HG03575 (cell line): ENCODE results near the gene ZNF394.
"Not testable (repeated sequence)": the region's sequence is repeated elsewhere in the genome, so short reads cannot be mapped to it uniquely, and the experiment has no call there.

Source experiments
- ATAC-seq: cut with Tn5 transposase; IDR thresholded peaks from one replicate; pipeline ENCODE4 v1.9.1; 2021; ENCODE audit not compliant: unreplicated experiment, insufficient number of reproducible peaks, low FRiP score; ENCODE audit errors: extremely low read depth

The ZNF394 gene

GRCh38 chr7:99499721-99500636 lies at the start of gene ZNF394:
ZNF394 (minus strand) TSS chr7:99500281; CDS start chr7:99500093, 188 bp downstream.
- no peak for ATAC-seq

GRCh38 chr7:99549545-99549944 lies 49.5 kb upstream of the ZNF394 start:
- not testable (repeated sequence) for ATAC-seq

DNA sequence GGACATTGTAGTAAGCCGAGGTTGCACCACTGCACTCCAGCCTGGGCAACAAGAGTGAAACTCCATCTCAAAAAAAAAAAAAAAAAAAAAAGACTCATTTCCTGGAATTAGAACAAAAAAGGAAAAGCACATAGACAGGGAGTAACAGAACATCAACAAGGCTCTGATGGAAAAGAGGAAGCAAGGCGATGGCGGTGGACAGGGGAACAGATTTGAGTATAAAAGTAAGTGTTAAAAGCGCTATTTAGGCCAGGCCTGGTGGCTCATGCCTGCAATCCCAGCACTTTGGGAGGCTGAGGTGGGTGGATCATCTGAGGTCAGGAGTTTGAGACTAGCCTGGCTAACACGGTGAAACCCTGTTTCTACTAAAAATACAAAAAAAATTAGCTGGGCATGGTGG lies 45.2 kb upstream of the ZNF394 start:
- not testable (repeated sequence) for ATAC-seq

GRCh38 chr7:99543916-99544315 lies 43.8 kb upstream of the ZNF394 start:
- no peak for ATAC-seq

DNA sequence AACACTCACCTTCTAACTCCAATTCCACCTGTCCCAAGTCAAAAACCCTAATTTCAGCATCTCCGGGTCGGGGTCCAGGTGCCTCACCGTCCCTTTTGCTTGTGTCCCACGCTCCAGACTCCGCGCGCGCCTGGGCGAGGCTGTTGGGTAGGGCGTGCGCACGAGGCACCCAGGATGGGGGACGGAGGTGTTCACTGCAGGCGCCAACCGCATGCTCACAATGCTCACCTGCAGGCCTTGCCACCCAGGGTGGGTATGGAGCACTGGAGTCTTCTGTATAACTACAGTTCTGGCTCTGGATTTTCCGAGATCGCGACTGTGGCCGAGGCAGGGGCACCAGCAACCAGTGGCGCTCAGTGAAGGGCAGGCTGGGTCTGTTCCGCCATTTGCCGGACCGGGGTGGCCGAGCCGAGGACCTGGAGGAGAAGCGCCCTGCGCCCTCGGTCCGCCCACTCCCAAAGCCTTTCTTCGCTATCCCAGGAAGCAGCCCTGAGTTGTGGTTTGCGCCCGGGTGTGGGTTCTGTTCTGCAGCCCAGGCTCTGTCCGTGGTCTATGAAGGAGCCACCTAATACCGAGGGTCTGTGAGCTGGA lies 43.1 kb upstream of the ZNF394 start:
- no peak for ATAC-seq

GRCh38 chr7:99541212-99541611 lies 41.1 kb upstream of the ZNF394 start:
- ATAC-seq, result no peak

DNA sequence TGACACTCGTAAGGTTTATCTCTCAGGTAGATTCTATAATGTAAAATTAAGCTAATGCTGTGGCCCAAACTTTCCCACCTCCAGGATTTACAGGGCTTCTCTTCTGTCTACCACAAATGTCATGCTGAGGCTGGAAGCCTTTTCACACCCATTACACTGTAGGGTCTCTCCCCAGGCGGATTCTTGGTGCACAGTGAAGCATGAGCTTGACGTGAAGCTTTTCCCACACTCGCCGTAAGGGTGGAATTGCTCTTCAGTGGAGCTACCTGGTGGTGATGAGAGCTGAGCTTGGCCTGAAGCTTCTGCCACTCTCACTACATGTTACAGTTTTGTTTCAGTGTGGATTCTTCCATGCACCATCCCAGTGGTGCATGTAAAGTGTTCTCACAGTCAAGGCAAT lies 40.5 kb upstream of the ZNF394 start:
- no peak for ATAC-seq

DNA sequence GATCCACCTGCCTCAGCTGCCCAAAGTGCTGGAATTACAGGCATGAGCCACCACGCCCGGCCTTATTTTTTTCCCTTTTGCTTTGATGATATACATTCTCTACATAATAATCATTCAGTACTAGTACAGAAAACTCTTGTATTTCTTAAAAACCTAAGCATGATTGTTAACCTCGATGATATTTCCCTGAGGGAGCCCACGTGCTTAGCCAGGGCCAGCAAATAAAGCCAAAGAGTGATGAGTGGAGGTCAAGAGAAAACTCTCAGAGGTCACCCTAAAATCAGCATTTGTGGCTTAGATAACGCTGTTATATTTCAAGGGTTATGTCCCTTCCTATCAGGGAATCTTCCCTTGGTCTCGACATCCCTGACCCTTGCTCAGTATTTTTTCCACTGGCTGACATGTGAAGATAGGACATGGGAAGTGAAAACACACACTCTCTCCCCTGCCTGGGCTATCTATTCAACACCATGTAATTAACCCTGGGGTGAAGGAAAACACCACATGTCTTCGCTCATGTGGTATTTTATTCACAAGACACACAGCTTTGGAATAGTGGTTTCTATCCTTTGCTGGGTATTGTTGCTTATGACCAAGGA lies 39.2 kb upstream of the ZNF394 start:
- no peak for ATAC-seq

GRCh38 chr7:99535667-99536066 lies 35.6 kb upstream of the ZNF394 start:
- ATAC-seq, result no peak

DNA sequence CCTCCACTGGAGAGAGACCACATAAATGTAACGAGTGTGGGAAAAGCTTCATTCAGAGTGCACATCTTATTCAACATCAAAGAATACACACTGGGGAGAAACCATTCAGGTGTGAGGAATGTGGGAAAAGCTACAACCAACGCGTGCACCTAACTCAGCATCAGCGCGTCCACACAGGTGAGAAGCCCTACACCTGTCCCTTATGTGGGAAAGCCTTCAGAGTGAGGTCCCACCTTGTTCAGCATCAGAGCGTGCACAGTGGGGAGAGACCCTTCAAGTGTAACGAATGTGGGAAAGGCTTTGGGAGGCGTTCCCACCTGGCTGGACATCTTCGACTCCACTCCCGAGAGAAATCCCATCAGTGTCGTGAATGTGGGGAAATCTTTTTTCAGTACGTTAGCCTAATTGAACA lies 31.3 kb upstream of the ZNF394 start:
- ATAC-seq, result no peak

- ATAC-seq, result no peak
These were observed 25.8 kb upstream of the ZNF394 start for GRCh38 chr7:99525713-99526440.

DNA sequence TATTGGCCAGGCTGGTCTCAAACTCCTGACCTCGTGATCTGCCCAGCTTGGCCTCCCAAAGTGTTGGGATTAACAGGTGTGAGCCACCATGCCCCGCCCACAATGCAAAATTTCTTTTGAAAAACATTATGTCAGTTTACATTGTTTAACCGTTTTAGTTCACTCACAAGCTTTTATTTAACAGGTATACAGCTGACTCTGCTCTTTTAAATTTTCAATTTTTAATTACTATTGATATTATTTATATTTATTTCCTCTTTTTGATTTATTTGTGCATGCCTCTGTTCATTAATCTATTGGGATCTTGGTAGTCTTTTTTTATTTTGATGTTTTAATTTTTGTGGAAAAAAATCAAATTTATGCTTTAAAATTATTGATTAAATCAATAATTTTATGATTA lies 21.3 kb upstream of the ZNF394 start:
- ATAC-seq, result no peak

- ATAC-seq, result no peak
These were observed 14.0 kb upstream of the ZNF394 start for GRCh38 chr7:99514050-99514449.

DNA sequence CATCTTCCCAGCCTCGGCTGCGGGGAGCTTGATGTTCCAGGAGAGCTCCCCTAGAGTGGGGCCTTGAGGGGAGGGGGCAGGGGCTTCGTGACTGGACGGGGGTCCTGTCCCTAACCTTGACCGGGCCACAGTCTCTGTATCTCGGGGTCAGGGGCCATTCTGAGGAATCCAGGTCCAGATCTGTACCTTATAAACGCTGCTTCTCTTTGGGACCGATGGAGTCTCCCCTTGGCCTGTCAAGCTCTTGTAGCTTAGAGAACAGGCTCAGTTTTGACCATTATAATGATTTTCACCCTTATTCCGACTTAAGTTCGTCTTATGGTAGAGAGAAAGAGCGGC lies 5.2 kb upstream of the ZNF394 start:
- no peak for ATAC-seq

DNA sequence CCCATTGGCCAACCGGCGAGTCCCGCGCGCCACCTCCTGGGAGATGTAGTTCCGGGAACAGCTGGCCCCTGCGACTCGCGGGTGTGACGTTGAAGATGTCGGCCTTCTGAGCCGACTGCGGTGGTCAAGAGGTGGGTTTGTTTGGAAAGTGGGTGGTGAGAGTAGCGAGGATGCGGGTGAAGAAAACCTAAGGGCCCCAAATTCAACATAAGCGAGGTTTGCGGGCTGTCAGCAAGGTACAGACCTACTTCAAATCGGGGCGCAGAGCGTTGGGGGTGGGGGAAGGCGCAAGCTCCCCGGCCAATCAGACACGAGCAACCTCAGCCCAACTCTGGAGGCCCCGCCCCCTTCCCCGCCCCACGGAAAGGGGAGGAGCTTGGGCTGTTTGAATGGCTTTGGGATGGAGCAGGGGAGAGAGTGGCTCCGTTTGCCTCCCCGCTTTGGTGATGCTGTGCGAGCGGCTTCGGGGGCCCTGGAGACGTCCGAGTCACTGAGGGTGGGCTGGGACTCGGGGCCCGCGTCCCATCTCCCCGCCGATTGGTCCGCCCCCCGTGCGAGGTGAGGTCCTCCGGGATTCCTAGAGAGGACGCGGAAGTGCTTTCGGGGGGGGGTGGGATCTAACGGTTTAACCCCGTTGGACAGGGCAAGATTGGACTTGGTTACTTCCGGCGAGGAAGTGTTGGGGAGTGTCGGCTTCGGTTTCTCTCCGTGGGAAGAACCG lies 4.7 kb upstream of the ZNF394 start, which contains the start of gene ZKSCAN5:
Gene ZKSCAN5, plus strand, starts transcription at position 60 of the 721 bp plus-strand sequence. CDS start 1,383 bp downstream, outside the sequence.
- ATAC-seq, result peak; percentile 38

- ATAC-seq, result no peak
These were observed 4.2 kb upstream of the ZNF394 start for GRCh38 chr7:99504281-99504602.

- not testable (repeated sequence) for ATAC-seq
These were observed 1.2 kb upstream of the ZNF394 start for GRCh38 chr7:99501236-99501635.

- no peak for ATAC-seq
These were observed 542 bp upstream of the ZNF394 start for GRCh38 chr7:99500637-99501009.

DNA sequence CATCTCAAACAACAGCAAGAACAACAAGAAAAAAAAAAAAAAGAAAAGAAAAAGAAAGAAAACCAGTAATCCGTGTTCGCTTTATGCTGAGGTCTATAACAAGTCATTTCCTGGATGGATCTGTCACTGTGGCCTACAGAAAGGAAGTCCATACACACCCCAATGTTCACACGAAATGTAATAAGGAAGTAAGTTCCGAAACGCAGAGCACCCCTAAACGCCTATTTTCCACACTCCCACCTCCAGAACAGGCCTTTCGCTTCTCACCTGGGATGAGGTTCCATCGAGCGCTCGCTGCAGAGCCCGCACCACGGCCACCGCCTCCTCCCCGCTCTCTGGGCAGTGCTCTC lies 735 bp downstream of the ZNF394 start:
- no peak for ATAC-seq
